Progenitor cell of endocrine pancreas (in vitro differentiated cells): ENCODE data around the gene FITM1. TPM values are rescaled to one million over a fixed set of nuclear protein-coding genes. Genes with fewer than 3 reads are reported as not detected.

Source experiments
- DNase-seq: peaks from one replicate; pipeline ENCODE4 v3.0.0; 2021; ENCODE audit warnings: low spot score; ENCODE audit not compliant: unreplicated experiment
- H3K27ac Mint-ChIP-seq: 2 replicates; pipeline ENCODE4 v1.8.0; 2021; ENCODE audit warnings: mild to moderate bottlenecking, moderate library complexity, mixed read lengths
- H3K27me3 Mint-ChIP-seq: 2 replicates; pipeline ENCODE4 v1.8.0; 2021; ENCODE audit warnings: mixed read lengths
- H3K36me3 Mint-ChIP-seq: 2 replicates; pipeline ENCODE4 v1.8.0; 2022; ENCODE audit warnings: mixed read lengths; ENCODE audit not compliant: insufficient read depth
- H3K4me1 Mint-ChIP-seq: 2 replicates; pipeline ENCODE4 v1.8.0; 2021; ENCODE audit warnings: low read depth, mixed read lengths
- H3K4me3 Mint-ChIP-seq: 2 replicates; pipeline ENCODE4 v1.8.0; 2021; ENCODE audit warnings: low read depth, mild to moderate bottlenecking, moderate library complexity, mixed read lengths
- H3K9me3 Mint-ChIP-seq: 2 replicates; pipeline ENCODE4 v1.8.0; 2021; ENCODE audit warnings: low read depth, mixed read lengths
- CTCF ChIP-seq: fragments of 200-600 bp; sonication (generic); IDR thresholded peaks from one replicate; pipeline ENCODE4 v1.5.0; 2021; ENCODE audit warnings: antibody characterized with exemption, mild to moderate bottlenecking; ENCODE audit not compliant: unreplicated experiment
- total RNA-seq: library from RNA; stranded (reverse); gene quantifications from 2 replicates; pipeline ENCODE4 v1.2.1, GENCODE V29; 2021

FITM1 gene
- total RNA-seq, 1 donor from 2014 or later: 1.9 TPM

- H3K9me3 Mint-ChIP-seq: no peaks in the 10 kb centered on the region
- TF ChIP-seq CTCF: peak; percentile 97
- H3K27me3 Mint-ChIP-seq: no peaks in the 10 kb centered on the region
- H3K4me3 Mint-ChIP-seq: peak within 1 kb of the TSS; percentile 81
- H3K27ac Mint-ChIP-seq: peak within 1 kb of the TSS; percentile 97
- peaks cover 24% of the 10 kb centered on the region for H3K36me3 Mint-ChIP-seq
- DNase-seq: peak; percentile 96
- H3K4me1 Mint-ChIP-seq: peaks cover 16% of the 10 kb centered on the region
Observed at GRCh38 chr14:24160850-24161804, 30.7 kb downstream of the FITM1 start, which contains the start of gene IRF9. Gene IRF9, plus strand, starts transcription at chr14:24161265. Its CDS starts 880 bp downstream, at chr14:24162145.

DNA sequence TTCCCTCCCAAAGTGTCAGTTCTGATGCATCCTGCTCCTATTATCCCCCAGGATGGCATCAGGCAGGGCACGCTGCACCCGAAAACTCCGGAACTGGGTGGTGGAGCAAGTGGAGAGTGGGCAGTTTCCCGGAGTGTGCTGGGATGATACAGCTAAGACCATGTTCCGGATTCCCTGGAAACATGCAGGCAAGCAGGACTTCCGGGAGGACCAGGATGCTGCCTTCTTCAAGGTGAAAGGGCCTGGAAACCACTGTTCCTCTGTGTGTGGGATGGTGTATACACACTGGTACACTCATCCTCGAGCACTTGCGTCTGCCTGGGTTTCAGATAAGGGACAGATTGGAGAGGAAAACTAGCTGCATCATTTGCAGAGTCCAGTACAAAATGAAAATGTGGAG is 31.6 kb downstream of the FITM1 start:
- Mint-ChIP-seq H3K9me3 (no peaks in the 10 kb centered on the region), H3K4me1 (peaks cover 16% of the 10 kb centered on the region), H3K4me3 (peak overlapping the region; percentile 81), H3K36me3 (peaks cover 23% of the 10 kb centered on the region), H3K27ac (peak overlapping the region; percentile 97), H3K27me3 (no peaks in the 10 kb centered on the region)
- DNase-seq: no peak
- no peak for TF ChIP-seq CTCF

DNA sequence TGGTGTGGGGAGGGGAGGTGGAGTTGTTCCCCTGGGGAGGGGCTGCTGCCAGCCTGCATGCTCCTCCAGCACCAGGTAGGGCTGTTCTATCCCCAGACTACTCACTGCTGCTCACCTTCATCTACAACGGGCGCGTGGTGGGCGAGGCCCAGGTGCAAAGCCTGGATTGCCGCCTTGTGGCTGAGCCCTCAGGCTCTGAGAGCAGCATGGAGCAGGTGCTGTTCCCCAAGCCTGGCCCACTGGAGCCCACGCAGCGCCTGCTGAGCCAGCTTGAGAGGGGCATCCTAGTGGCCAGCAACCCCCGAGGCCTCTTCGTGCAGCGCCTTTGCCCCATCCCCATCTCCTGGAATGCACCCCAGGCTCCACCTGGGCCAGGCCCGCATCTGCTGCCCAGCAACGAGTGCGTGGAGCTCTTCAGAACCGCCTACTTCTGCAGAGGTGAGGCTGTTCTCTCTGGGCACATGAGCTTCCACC is 34.1 kb downstream of the FITM1 start:
- TF ChIP-seq CTCF: no peak
- peaks cover 16% of the 10 kb centered on the region for H3K4me1 Mint-ChIP-seq
- H3K4me3 Mint-ChIP-seq: no peak overlapping the region
- H3K36me3 Mint-ChIP-seq: peaks cover 27% of the 10 kb centered on the region
- H3K27ac Mint-ChIP-seq: no peak overlapping the region
- no peaks in the 10 kb centered on the region for H3K9me3 Mint-ChIP-seq
- no peaks in the 10 kb centered on the region for H3K27me3 Mint-ChIP-seq
- no peak for DNase-seq

DNA sequence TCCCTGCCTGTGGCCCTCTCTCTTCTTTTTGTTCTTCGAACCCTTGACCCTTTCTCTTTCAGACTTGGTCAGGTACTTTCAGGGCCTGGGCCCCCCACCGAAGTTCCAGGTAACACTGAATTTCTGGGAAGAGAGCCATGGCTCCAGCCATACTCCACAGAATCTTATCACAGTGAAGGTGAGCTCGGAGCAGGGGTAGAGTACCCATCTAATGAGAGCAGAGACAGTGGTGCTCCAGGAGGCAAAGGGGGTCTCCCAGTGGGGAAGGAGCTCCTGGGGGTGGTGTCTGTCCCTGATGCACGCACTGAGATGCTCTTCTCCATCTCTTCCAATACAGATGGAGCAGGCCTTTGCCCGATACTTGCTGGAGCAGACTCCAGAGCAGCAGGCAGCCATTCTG is 35.3 kb downstream of the FITM1 start:
- peaks cover 21% of the 10 kb centered on the region for H3K36me3 Mint-ChIP-seq
- no peaks in the 10 kb centered on the region for H3K9me3 Mint-ChIP-seq
- peaks cover 15% of the 10 kb centered on the region for H3K4me1 Mint-ChIP-seq
- H3K27me3 Mint-ChIP-seq: no peaks in the 10 kb centered on the region
- H3K27ac Mint-ChIP-seq: no peak overlapping the region
- no peak overlapping the region for H3K4me3 Mint-ChIP-seq
- no peak for TF ChIP-seq CTCF
- no peak for DNase-seq

DNA sequence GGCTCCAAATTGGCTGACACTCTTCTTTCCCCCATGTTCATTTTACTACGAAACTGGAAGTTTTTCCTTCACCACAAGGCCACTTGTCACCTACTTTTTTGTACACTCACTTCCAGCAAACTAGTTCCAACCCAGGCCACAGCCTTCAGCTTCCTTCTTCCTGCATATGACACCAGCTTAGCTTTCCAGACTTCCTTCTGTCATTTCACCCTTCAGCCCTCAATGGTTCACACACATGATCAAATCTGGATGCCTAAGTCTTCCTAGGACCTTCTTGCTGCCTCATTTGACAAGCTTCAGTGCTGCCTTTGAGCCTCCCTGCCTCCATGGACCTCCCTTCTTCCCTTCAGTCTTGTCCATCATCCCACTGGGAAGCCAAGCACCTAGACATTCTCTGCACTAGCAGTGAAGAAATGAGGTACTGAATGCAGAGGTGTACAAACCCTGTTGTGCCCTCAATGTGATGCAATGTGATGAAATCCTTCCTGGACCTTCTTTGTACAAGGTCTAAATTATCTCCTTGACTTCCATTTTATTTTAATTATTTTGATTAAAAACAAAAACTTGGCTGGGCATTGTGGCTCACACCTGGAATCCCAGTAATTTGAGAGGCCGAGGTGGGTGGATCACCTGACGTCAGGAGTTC is 37.1 kb downstream of the FITM1 start:
- TF ChIP-seq CTCF: no peak
- no peak for DNase-seq
- H3K27ac Mint-ChIP-seq: peak overlapping the region; percentile 73

More for the DNA sequence above, 37.1 kb downstream of the FITM1 start:
- Mint-ChIP-seq H3K36me3 (peaks cover 21% of the 10 kb centered on the region), H3K27me3 (no peaks in the 10 kb centered on the region), H3K4me1 (peaks cover 5% of the 10 kb centered on the region), H3K9me3 (no peaks in the 10 kb centered on the region), H3K4me3 (no peak overlapping the region)
